HPDE6-E6E7 (cell line): ENCODE results near the gene PCBP1.
"Not testable (repeated sequence)": the region's sequence is repeated elsewhere in the genome, so short reads cannot be mapped to it uniquely, and the experiment has no call there.

Source experiments
- DNase-seq: peaks from one replicate; pipeline ENCODE4 v3.0.0; 2011; ENCODE audit warnings: missing footprints; ENCODE audit errors: extremely low spot score

PCBP1 gene

DNA sequence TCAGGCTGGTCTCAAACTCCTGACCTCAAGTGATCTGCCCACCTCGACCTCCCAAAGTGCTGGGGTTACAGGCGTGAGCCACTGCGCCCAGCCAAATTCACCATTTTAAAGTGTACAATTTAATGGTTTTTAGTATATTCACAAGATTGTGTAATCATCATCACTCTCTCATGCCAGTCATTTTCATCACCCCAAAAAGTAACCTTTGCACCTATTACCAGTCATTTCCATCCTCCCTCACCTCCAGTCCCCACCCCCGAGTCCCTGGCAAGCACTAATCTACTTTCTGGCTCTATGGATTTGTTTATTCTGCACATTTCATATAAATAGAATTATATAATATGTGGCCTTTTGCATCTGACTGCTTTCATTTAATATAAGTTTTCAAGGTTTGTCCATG, 10.8 kb downstream of the PCBP1 start:
- no peak for DNase-seq

DNA sequence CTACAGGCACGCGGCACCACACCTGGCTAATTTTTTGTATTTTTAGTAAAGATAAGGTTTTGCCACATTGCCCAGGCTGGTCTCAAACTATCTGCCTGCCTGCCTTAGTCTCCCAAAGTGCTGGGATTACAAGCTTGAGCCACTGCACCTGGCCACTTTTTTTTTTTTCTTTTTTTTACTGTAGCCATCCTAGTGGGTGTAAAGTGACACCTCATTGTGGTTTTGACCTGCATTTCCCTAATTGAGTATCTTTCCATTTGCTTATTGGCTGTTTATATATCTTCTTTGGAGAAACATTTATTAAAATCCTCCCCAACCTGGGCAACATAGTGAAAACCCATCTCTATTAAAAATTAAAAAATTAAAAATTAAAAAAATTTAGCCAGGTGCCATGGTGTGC, 12.0 kb downstream of the PCBP1 start:
- DNase-seq: no peak

DNA sequence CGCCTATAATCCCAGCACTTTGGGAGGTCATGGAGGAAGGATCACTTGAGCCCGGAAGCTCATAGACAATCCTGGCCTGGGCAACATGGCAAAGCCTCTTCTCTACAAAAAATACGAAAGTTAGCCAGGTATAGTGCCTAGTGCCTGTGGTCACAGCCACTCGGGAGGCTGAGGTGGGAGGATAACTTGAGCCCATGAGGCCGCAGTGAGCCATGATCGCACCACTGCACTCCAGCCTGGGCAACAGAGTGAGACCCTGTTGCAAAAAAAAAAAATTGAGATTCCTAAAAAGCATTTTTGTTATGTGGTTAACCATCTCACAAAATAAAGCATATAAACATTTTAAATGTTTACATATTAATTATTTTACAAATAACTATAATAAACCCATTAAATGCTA, 13.9 kb downstream of the PCBP1 start:
- no peak for DNase-seq

DNA sequence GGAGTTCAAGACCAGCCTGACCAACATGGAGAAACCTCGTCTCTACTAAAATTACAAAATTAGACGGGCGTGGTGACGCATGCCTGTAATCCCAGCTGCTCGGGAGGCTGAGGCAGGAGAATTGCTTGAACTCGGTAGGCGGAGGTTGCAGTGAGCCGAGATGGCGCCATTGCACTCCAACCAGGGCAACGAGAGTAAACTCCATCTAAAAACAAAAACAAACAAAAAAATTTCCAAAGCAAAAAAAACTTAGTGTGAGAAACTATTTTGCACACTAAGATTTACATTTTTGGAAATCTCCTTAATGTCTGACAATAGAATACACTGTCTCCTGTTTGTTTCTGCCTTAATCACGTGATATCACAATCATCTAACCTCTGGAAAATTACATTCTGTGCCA, 14.4 kb downstream of the PCBP1 start:
- DNase-seq: not testable (repeated sequence)

DNA sequence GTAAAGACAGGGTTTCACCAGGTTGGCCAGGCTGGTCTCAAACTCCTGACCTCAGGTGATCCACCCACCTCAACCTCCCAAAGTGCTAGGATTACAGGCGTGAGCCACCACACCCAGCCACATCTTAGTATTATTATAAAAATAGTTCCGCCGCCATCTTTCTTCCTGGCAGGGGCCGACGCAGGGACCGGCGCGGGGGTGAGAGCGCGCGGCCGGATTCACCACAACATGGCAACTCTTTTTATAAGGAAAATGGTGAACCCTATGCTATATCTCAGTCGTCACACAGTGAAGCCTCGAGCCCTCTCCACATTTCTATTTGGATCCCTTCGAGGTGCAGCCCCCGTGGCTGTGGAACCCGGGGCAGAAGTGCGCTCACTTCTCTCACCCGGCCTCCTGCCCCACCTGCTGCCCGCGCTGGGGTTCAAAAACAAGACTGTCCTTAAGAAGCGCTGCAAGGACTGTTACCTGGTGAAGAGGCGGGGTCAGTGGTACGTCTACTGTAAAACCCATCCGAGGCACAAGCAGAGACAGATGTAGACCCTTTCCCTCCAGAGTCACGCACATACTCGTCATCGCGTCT, 15.1 kb downstream of the PCBP1 start:
- DNase-seq: not testable (repeated sequence)

DNA sequence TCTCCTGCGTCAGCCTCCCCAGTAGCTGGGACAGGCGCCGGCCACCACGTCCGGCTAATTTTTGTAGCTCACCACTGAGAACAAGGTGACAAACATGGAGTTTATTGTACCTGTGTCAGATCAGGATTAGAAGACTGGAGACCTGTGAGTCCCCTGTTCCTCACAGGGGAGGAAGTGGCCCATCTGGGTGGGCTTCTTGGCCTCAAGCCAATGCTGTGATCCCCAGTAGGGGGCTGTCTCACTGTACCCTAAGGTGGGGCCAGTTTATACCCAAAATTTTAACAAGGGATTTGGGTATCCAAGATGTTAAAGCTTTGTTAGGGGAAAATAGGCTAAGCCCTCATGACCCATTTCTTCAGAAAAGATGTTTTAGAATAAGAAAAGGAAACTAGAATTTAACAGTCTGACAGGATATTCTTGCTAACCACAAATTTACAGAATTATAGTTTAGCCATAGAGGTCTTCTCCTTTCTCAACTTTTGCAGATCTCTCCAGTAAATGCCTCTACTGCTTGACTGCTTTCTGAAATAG, 16.3 kb downstream of the PCBP1 start:
- no peak for DNase-seq

DNA sequence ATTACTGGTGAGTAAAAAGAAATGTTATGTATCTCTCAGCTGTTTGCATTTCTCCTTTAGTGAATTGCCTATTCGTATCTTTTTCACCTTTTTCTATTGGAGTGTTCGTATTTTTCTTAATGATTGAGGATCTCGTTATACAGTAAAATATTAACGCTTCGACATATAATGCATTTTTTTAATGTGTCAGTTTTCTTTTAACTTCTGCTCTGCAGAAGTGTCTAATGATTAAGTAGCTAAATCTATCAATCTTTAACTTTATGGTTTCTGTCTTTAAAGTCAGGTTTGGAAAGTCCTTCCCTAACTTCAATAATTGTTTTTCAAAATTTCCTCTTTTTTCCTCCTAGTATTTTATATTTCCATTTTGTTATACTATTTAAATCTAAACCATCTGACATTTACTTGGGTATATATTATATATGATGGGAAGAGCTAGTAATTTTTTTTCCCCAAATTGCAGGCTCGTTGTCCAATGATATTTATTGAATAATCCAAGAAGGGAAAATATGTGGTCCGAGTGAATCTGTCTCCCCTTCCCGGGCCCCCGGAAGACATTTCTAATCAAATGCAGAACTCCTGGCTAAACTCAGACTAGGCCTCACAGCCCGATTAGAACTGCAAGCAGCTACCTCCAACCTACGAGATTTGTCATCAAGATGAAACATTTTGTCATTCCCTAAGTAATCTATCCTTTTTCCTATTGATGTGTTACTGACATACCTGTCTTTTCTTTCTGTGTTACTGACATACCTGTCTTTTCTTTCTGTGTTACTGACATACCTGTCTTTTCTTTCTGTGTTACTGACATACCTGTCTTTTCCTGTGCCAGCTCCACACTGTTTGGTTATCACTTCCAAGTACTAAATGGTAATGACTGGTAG, 17.2 kb downstream of the PCBP1 start:
- DNase-seq: no peak

DNA sequence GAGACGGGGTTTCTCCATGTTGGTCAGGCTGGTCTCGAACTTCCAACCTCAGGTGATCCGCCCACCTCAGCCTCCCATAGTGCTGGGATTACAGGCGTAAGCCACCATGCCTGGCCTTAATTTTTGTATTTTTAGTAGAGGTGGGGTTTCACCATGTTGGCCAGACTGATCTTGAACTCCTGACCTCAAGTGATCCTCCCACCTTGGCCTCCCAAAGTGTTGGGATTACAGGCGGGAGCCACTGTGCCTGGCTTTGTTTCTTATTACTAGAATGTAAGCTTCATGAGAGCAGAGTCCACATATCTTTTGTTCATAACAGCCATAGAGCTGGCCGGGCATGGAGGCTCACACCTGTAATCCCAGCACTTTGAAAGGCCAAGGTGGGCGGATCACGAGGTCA, 18.9 kb downstream of the PCBP1 start:
- DNase-seq: not testable (repeated sequence)

DNA sequence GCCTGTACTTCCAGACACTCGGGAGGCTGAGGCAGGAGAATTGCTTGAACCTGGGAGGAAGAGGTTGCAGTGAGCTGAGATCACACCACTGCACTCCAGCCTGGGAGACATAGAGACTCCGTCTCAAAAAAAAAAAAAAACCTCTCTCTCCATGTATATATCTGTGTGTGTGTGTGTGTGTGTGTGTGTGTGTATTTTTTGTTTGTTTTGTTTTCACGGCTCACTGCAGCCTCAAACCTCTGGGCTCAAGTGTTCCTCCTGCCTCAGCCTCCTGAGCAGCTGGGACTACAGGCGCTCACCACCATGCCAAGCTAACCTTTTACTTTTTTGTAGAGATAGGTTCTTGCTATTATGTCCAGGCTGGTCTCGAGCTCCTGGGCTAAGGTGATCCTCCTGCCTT, 23.1 kb downstream of the PCBP1 start:
- not testable (repeated sequence) for DNase-seq

DNA sequence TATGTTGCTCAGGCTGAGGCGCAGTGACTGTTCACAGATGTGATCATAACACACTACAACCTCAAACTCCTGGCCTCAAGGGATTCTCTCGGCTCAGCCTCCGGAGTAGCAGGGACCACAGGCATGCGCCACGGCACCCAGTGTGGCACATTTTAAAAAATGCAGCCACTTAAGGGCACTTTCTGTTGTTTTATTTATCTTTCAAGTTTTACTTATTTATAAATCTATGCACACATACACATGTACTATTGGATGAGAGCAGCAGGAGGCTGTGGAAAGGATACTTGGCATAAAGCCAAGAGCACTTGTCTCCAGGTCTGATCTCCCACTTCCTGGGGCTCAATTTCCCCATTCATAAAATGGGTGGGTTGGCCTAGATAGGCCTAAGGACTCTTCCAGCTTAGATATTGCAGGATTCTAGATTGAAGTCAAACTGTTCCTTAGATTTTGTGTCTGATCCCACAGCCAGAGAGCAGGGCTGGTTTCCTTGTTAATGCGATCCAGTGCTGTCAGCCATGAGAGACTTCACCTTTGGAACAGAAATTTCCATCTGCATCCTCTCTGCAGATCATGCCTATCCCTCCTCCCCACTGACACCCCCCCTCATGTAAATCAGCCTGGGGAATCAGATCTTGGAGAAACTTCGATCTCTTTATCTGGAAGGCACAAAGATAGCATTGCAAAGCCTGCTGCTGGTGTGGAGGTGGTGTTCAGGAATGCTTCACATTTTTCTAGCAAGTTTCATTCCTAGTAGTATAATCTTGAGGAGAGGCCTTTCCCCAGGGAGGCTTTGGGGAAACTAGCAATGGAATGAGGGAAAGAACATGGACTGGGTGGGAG, 24.7 kb downstream of the PCBP1 start:
- no peak for DNase-seq

DNA sequence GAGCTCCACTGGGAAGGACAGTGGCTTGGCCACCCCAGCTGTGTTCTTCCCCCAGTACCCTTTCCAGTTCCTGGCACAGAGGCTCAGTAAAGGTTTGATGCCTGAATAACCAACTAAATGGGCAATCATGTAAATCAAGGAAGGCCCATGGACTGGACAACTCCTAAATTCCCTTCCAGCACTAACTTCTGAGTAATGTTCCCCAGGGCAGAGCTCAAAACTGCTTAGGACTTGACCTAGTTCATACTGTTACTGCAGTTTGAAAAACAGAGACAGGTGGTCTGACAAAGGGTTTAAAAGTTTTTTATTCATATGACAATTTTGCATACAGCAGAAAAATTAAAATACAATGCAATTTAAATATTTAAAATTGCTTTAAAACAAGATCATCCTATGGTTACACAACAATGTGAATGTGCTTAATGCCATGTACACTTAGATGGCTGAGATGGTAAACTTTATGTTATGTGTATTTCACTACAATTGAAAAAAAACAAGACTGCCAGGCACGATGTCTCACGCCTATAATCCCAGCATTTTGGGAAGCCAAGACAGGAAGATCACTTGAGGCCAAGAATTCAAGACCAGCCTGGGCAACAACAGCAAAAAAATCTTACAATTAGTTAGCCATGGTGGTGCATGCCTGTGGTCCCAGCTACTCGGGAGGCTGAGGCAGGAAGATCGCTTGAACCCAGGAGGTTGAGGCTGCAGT, 26.2 kb downstream of the PCBP1 start:
- DNase-seq: no peak

DNA sequence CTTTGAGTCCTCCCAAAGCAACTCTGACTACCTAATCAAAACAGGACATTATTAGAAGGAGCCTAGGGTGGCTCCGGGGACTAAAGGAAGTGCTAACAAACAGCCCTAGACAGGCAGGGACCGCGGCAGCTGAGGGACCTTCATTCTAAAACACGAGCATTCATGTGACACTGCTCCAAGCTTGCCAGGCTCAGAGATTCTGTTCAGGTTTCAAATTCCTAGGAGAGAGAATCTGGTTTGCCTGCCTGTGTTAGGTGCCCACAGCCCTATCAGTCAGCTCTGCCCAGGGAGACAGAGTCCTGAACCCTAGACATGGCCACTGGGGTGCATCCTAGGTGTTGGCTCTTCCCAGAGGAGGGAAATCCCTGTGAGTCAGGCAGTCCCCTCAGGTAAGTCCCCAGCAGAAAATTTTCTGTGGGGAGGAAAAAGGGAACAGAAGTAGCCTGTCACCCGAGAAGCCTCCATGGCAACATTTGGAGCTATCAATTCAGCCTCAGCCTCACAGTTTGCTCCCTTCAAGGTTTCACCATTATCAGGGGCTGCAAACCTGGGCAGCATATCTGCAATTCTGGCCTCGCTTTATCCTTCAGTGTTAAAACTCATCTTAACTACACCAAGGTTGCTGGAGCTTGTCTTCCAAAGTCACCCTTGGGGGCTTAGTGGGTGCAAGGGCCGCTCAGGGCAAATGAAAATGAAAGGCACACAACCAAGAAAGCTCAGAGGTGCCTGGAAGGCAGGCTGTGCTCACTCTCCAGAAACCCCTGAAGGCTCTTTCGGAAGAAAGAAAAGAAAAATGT, 28.6 kb downstream of the PCBP1 start:
- DNase-seq: no peak

DNA sequence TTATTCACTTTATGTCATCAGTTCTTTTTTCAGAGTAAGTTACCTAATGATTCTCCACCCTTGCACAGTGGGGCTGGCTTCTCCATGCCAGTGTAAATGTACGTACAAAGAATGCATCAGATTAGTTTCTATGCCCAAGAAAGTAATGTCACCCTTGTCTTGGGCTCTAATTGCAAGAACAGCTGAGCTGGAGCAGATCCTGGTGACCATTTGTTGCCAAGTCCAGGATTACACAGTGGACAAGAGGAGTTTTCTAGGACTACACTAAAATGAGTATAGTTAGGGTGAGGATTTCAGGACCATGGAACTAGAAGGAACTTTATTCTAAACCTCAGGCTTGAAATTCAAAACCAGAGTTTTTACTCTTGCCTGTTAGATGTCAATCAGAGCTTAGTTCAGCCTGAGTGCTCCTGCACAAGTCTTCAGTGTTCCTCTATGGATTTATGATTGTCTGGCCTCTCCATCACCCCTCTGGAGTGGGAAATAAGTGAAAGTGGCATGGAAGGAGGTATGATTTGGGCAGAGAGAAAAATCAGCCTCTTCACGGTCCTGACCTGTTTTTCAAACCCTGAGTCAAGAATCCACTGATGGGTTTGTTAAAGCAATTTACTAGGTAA, 29.8 kb downstream of the PCBP1 start:
- DNase-seq: no peak

DNA sequence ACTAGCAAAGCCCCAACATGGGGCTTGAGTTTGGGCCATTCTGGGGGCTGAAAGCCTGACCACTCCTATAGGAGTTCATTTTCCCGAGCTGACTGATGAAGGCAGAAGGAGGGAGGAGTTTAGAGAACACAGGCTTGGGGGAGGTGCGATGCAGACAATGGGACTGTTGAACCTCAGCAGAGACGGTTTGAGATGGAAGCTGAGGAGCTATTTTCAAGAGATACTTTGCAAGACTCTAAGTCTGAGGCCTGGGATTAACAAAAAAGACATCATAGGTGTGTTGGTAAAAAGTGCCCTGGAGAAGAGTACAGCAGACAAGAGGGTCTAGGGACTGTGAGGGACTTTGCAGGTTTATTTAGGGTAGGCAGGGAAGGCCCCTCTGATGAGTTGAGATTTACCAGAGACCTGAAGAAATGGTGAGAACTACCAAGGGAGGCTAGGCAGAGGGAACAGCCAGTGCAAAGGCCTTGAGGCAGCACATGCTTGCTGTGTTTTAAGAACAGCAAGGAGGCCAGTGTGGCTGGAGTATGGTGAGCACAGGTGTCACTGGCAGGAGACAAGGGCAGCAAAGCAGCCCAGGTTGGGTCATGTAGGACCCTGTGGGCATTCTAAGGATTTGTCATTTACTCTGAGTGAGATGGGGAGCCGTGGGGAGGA, 31.6 kb downstream of the PCBP1 start:
- DNase-seq: no peak

DNA sequence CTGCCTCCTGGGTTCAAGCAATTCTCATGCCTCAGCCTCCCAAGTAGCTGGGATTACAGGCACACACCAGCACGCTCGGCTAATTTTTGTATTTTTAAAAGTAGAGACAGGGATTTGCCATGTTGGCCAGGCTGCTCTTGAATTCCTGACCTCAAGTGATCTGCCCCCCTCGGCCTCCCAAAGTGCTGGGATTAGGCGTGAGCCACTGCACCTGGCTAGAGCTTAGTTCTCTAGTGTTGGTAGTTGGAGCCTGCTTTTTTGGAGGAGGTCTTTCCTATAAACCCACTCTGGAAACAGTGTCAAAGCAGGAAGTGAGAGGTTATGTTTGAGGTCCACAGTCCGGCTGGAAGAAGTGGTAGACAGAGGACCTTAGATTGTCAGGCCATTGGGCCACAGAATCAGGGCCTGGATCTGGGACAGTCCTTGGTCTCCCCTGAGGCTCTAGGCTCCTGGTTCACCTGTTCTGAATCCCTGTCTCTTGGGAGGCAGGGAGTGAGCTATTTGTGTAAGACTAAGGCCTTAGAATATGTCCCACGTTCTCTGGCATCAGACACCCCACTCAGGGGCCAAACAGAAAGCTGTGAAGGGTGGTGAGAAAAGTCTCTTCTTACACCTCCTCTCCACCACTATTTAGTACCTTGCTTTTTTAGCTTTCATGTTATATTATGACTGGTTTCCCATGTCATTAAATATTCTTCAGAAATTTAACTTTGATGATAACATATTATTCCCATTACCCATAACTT, 34.5 kb downstream of the PCBP1 start:
- no peak for DNase-seq

DNA sequence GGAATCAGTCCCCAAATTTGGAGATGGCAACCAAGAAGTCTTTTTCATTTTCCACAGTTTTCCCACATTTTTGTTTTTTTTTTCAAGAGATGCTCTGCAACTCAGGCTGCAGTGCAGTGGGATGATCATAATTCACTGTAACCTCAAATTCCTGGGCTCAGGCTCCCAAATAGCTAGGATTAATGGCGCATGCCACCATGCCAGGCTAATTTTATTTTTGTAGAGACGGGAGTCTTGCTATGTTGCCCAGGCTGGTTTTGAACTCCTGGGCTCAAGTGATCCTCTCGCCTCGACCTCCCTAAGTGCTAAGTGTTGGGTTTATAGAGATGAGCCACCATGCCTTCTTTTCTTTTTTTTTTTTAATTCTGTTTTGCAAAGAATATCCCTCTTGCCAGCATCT, 35.2 kb downstream of the PCBP1 start:
- DNase-seq: no peak

DNA sequence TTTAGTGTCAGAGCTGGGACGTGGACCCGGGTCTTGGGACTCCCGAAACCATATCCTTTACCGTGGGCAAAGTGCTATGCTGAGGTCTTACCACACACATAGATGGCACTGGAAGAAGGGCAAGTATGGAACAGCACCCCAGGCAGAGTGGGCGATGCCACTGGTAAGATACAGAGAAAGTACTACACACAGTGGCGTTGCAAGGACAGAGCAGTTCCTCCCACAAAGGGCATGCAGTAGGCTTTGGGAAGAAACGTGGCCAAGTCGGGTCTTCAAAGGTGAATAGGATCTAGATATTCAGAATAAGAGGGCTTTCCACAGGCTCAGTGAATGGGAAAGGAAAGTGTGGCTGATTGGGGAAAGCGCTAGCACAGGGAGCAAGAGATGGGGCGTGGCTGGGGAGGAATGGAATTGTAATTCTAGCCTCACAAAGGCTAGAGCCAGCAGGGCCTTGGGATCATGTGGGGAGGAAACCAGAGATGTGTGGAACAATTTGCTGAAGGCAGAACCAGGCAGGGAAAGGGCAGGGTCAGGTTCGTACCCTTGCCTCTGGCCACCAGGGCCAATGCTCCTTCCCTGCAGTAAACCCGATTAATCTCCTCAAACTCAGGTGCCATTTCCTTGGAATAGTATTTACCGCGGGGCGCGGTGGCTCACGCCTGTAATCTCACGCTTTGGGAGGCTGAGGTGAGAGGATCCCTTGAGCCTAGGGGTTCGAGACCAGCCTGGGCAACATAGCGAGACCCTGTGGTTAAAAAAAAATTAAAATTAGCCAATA, 36.0 kb downstream of the PCBP1 start:
- no peak for DNase-seq

DNA sequence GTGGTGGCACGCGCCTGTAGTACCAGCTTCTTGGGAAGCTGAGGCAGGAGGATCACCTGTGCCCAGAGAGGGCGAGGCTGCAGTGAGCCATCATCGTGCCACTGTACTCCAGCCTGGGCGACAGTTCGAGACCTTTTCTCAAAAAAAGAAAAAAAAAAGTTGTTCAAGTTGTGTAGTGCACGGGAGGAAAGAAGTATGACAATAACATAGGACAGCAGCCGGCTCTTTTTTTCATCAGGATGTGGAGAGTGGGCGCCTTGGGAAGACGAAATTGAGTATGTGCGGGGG, 36.5 kb downstream of the PCBP1 start:
- no peak for DNase-seq
